ENCODE data around the gene POU2F1.

GRCh38 chr1:167216809-167217208 lies 3.9 kb upstream of the POU2F1 start:
- TF ChIP-seq CTCF (IDR thresholded peaks at IDR 0.05) (no peak), POLR2AphosphoS5 (IDR thresholded peaks at IDR 0.05) (no peak), POLR2A (IDR thresholded peaks at IDR 0.05) (no peak)
